Dendritic cell treated with granulocyte-macrophage colony-stimulating factor and Interleukin-4, amounts not matched to agents 40 ng/mL and 50 ng/mL, for 4 days (primary cell): ENCODE measurements around the gene MIOX.
A peak's percentile ranks its signal among the peaks of the same experiment; 100 is the strongest.
"Not testable (repeated sequence)": the region's sequence is repeated elsewhere in the genome, so short reads cannot be mapped to it uniquely, and the experiment has no call there.

Experiments
- H3K27ac Mint-ChIP-seq: one replicate; pipeline ENCODE4 v1.8.0; 2022; ENCODE audit warnings: mild to moderate bottlenecking, mixed read lengths
- H3K27me3 Mint-ChIP-seq: one replicate; pipeline ENCODE4 v1.8.0; 2022; ENCODE audit warnings: mild to moderate bottlenecking, mixed read lengths
- H3K36me3 Mint-ChIP-seq: one replicate; pipeline ENCODE4 v1.8.0; 2022; ENCODE audit warnings: low read depth, mixed read lengths
- H3K4me1 Mint-ChIP-seq: one replicate; pipeline ENCODE4 v1.8.0; 2022; ENCODE audit warnings: low read depth, mixed read lengths
- H3K4me3 Mint-ChIP-seq: one replicate; pipeline ENCODE4 v1.8.0; 2022; ENCODE audit warnings: mild to moderate bottlenecking, moderate library complexity, mixed read lengths
- H3K9me3 Mint-ChIP-seq: one replicate; pipeline ENCODE4 v1.8.0; 2022; ENCODE audit warnings: mixed read lengths
- intact Hi-C: fragments of 100-400 bp; cut with micrococcal nuclease; formaldehyde crosslinking; loops from one replicate; pipeline ENCODE4 v1.15.0; 2022

Gene MIOX

GRCh38 chr22:50532824-50533796 lies 46.5 kb downstream of the MIOX start:
- no peaks in the 10 kb centered on the region for H3K27me3 Mint-ChIP-seq
- H3K9me3 Mint-ChIP-seq = no peaks in the 10 kb centered on the region
- peaks cover 60% of the 10 kb centered on the region for H3K4me1 Mint-ChIP-seq
- H3K4me3 Mint-ChIP-seq = peak overlapping the region; percentile 97
- peak overlapping the region; percentile 95 for H3K27ac Mint-ChIP-seq
- intact Hi-C loops = loop anchor here (1.0 kb wide), 1 partner anchor 9 kb away; no protein-coding TSS in a partner anchor
- peaks cover 52% of the 10 kb centered on the region for H3K36me3 Mint-ChIP-seq

GRCh38 chr22:50533856-50534711 lies 47.4 kb downstream of the MIOX start:
- Mint-ChIP-seq H3K36me3 (peaks cover 48% of the 10 kb centered on the region), H3K4me3 (peak overlapping the region; percentile 57), H3K4me1 (peaks cover 58% of the 10 kb centered on the region), H3K27ac (peak overlapping the region; percentile 95)
- intact Hi-C loops, H3K27me3 Mint-ChIP-seq, H3K9me3 Mint-ChIP-seq: not testable (repeated sequence)

- H3K4me1 Mint-ChIP-seq = peaks cover 59% of the 10 kb centered on the region
- peak overlapping the region; percentile 40 for H3K4me3 Mint-ChIP-seq
- H3K27ac Mint-ChIP-seq = peak overlapping the region; percentile 95
- intact Hi-C loops = no loop called here
- H3K9me3 Mint-ChIP-seq = no peaks in the 10 kb centered on the region
- H3K27me3 Mint-ChIP-seq = no peaks in the 10 kb centered on the region
- H3K36me3 Mint-ChIP-seq = peaks cover 38% of the 10 kb centered on the region
Observed at GRCh38 chr22:50535113-50535512, 48.5 kb downstream of the MIOX start.

- Mint-ChIP-seq H3K27me3 (no peaks in the 10 kb centered on the region), H3K4me3 (no peak overlapping the region), H3K9me3 (no peaks in the 10 kb centered on the region), H3K4me1 (peaks cover 69% of the 10 kb centered on the region), H3K36me3 (peaks cover 27% of the 10 kb centered on the region), H3K27ac (peak overlapping the region; percentile 95)
- intact Hi-C loops = no loop called here
Observed at GRCh38 chr22:50536226-50536625, 49.6 kb downstream of the MIOX start.

GRCh38 chr22:50537765-50538164 lies 51.1 kb downstream of the MIOX start:
- Mint-ChIP-seq H3K27ac (peak overlapping the region; percentile 95), H3K36me3 (peaks cover 23% of the 10 kb centered on the region), H3K4me3 (peak overlapping the region; percentile 62), H3K27me3 (no peaks in the 10 kb centered on the region), H3K4me1 (peaks cover 71% of the 10 kb centered on the region), H3K9me3 (no peaks in the 10 kb centered on the region)
- intact Hi-C loops = loop anchor here (2.0 kb wide), 1 partner anchor 45 kb away; the partner anchor contains the start of gene CHKB
